A549 (cell line): ENCODE measurements around the gene IGF2R. TPM values are rescaled to one million over a fixed set of nuclear protein-coding genes. Genes with fewer than 3 reads are reported as not detected.

Experiments used
- ATAC-seq, 2 experiments: fragments of 200-7000 bp in 1 of 2; fragments of >200 bp in 1 of 2; cut with Nextera tagmentation in 1 of 2; cut with Tn5 transposase in 1 of 2; 3 replicates each; pipeline versions ENCODE4 v1.8.0 to v1.9.1; 2018 to 2020; ENCODE audit warnings: mild to moderate bottlenecking in 1 of 2, moderate library complexity in 1 of 2
- CTCF ChIA-PET: fragments of 300-600 bp; sonication (Branson Sonifier 250); formaldehyde crosslinking; extraction: SDS; loops from one replicate; lab custom pipeline; 2021; ENCODE audit warnings: antibody characterized with exemption, inconsistent platforms; lab: Yijun Ruan, JAX
- POLR2A ChIA-PET: fragments of 350-600 bp; formaldehyde crosslinking; extraction: SDS; loops from one replicate; lab custom pipeline; 2021; ENCODE audit warnings: antibody characterized with exemption, inconsistent platforms; lab: Yijun Ruan, JAX
- DNase-seq, 2 experiments: peaks; one replicate each; pipeline versions ENCODE4 v3.0.0 to v3.0.0-alpha.2; 2011 to 2016; ENCODE audit warnings: low read depth in 1 of 2, low spot score in 1 of 2
- FAIRE-seq: peaks from 2 replicates; lab custom pipeline; 2011; peaks lifted over from hg19 to GRCh38; lab: Jason Lieb, UNC
- H3K27ac ChIP-seq, 2 experiments: fragments of >200 bp; sonication (Bioruptor Twin); formaldehyde crosslinking; 3 replicates each; pipeline ENCODE4 v1.5.1; 2016 to 2017
- H3K4me1 ChIP-seq: fragments of >200 bp; sonication (Bioruptor Twin); formaldehyde crosslinking; 3 replicates; pipeline ENCODE4 v1.6.1; 2016
- H3K4me2 ChIP-seq: fragments of >200 bp; sonication (Bioruptor Twin); formaldehyde crosslinking; 3 replicates; pipeline ENCODE4 v1.6.1; 2016
- H3K4me3 ChIP-seq: fragments of >200 bp; sonication (Bioruptor Twin); formaldehyde crosslinking; 3 replicates; pipeline ENCODE4 v1.5.1; 2016
- H3K9me3 ChIP-seq: fragments of >200 bp; sonication (Bioruptor Twin); formaldehyde crosslinking; 3 replicates; pipeline ENCODE4 v1.6.1; 2016
- BHLHE40 ChIP-seq: IDR thresholded peaks from 2 replicates; pipeline ENCODE4 v1.6.1; 2012; ENCODE audit warnings: low read depth, low read length, inconsistent platforms
- CBX2 ChIP-seq: fragments of 200-600 bp; sonication (generic); IDR thresholded peaks from 2 replicates; pipeline ENCODE4 v1.6.1; 2016; ENCODE audit warnings: low read depth, mild to moderate bottlenecking, borderline replicate concordance
- EHF ChIP-seq: fragments of 250-450 bp; sonication (Bioruptor Pico); IDR thresholded peaks from 2 replicates; pipeline ENCODE4 v1.5.0; 2020; ENCODE audit warnings: mild to moderate bottlenecking
- EHMT2 ChIP-seq: fragments of 200-600 bp; sonication (generic); IDR thresholded peaks from 2 replicates; pipeline ENCODE4 v1.6.1; 2016; ENCODE audit warnings: antibody characterized with exemption, low read depth, mild to moderate bottlenecking, moderate library complexity
- ELK1 ChIP-seq: fragments of 150-350 bp; IDR thresholded peaks from 2 replicates; pipeline ENCODE4 v1.6.1; 2014; ENCODE audit warnings: low read depth, mild to moderate bottlenecking, low read length
- EP300 ChIP-seq, 2 experiments: fragments of >200 bp; sonication (Bioruptor Twin); formaldehyde crosslinking; IDR thresholded peaks; 2 replicates in 1 of 2; 3 replicates in 1 of 2; pipeline ENCODE4 v1.6.1; 2016 to 2017
- FOSL2 ChIP-seq, 2 experiments: fragments of 450-650 bp in 1 of 2; fragments of >200 bp in 1 of 2; sonication (Bioruptor Twin) in 1 of 2; formaldehyde crosslinking; IDR thresholded peaks; 2 replicates each; pipeline versions ENCODE4 v1.5.0 to v1.6.1; 2016 to 2020; ENCODE audit warnings: mild to moderate bottlenecking in 1 of 2, moderate library complexity in 1 of 2
- FOXS1 ChIP-seq: fragments of 250-450 bp; sonication (Bioruptor Pico); IDR thresholded peaks from 2 replicates; pipeline ENCODE4 v1.5.0; 2020; ENCODE audit warnings: mild to moderate bottlenecking, moderate library complexity
- GATA3 ChIP-seq: IDR thresholded peaks from 2 replicates; pipeline ENCODE4 v1.6.1; 2012; ENCODE audit warnings: borderline replicate concordance
- HDAC2 ChIP-seq: fragments of 200-600 bp; sonication (generic); IDR thresholded peaks from 2 replicates; pipeline ENCODE4 v1.6.1; 2016
- HOXB13 ChIP-seq: fragments of 250-450 bp; sonication (Bioruptor Pico); IDR thresholded peaks from 2 replicates; pipeline ENCODE4 v1.5.0; 2020; ENCODE audit warnings: low read depth, mild to moderate bottlenecking, moderate library complexity
- HOXB5 ChIP-seq: fragments of 250-450 bp; sonication (Bioruptor Pico); IDR thresholded peaks from 2 replicates; pipeline ENCODE4 v1.5.0; 2020; ENCODE audit warnings: mild to moderate bottlenecking, moderate library complexity
- JUNB ChIP-seq: fragments of >200 bp; sonication (Bioruptor Twin); formaldehyde crosslinking; IDR thresholded peaks from 2 replicates; pipeline ENCODE4 v1.6.1; 2016
- KDM5A ChIP-seq: fragments of 200-600 bp; sonication (generic); IDR thresholded peaks from 2 replicates; pipeline ENCODE4 v1.6.1; 2016; ENCODE audit warnings: antibody characterized with exemption, mild to moderate bottlenecking
- MAZ ChIP-seq: fragments of 150-350 bp; IDR thresholded peaks from 2 replicates; pipeline ENCODE4 v1.6.1; 2014; ENCODE audit warnings: antibody characterized with exemption, low read depth, low read length, borderline replicate concordance
- MYC ChIP-seq: IDR thresholded peaks from 2 replicates; pipeline ENCODE4 v1.6.1; 2012; ENCODE audit warnings: mild to moderate bottlenecking, inconsistent platforms, low read length, improper control_type of control experiment, borderline replicate concordance
- PBX3 ChIP-seq: IDR thresholded peaks from 2 replicates; pipeline ENCODE4 v1.6.1; 2012
- PHF8 ChIP-seq: fragments of 200-600 bp; sonication (generic); IDR thresholded peaks from 2 replicates; pipeline ENCODE4 v1.6.1; 2016; ENCODE audit warnings: low read depth, mild to moderate bottlenecking, antibody characterized with exemption, moderate library complexity, borderline replicate concordance
- POLR2AphosphoS2 ChIP-seq: conservative IDR thresholded peaks from 2 replicates; pipeline ENCODE4 v1.6.1; 2012; ENCODE audit warnings: low read length, improper control_type of control experiment, inconsistent platforms
- SREBF2 ChIP-seq: fragments of 450-650 bp; IDR thresholded peaks from 2 replicates; pipeline ENCODE4 v1.6.1; 2014; ENCODE audit warnings: mild to moderate bottlenecking, moderate library complexity
- TFCP2L1 ChIP-seq: fragments of 250-450 bp; sonication (Bioruptor Pico); IDR thresholded peaks from 2 replicates; pipeline ENCODE4 v1.5.0; 2021; ENCODE audit warnings: mild to moderate bottlenecking
- TP53 ChIP-seq: fragments of 250-450 bp; sonication (Bioruptor Pico); IDR thresholded peaks from 2 replicates; pipeline ENCODE4 v1.5.0; 2021; ENCODE audit warnings: mild to moderate bottlenecking, moderate library complexity
- USF2 ChIP-seq: fragments of 450-650 bp; IDR thresholded peaks from 2 replicates; pipeline ENCODE4 v1.6.1; 2014; ENCODE audit warnings: antibody characterized with exemption
- ZNF302 ChIP-seq: fragments of 250-450 bp; sonication (Bioruptor Pico); IDR thresholded peaks from 2 replicates; pipeline ENCODE4 v1.9.0; 2021; ENCODE audit warnings: inconsistent platforms, mild to moderate bottlenecking, moderate library complexity
- WGBS: methylation state at CpG from one replicate; pipeline ENCODE4 v1.1.6; 2017; ENCODE audit errors: missing lambda C conversion rate; 5-methylcytosine and 5-hydroxymethylcytosine counted together
- polyA plus RNA-seq, 4 experiments: library from polyadenylated mRNA; depleted of rRNA in 3 of 4; stranded (reverse); fragments of >200 nt; fragmentation: RNase III in 1 of 4; extraction: RNeasy Plus Mini Kit Qiagen cat#74134 plus additional on column Dnase treatment in 1 of 4; gene quantifications; 2 replicates in 3 of 4; 3 replicates in 1 of 4; pipeline ENCODE4 v1.2.3, GENCODE V29; 2011 to 2017
- TF ChIP-seq, protein P1 (sequence below): fragments of 250-450 bp; sonication (Bioruptor Pico); IDR thresholded peaks from 2 replicates; pipeline ENCODE4 v1.5.0; 2020; ENCODE audit warnings: low read depth, mild to moderate bottlenecking, moderate library complexity
- TF ChIP-seq, protein P2 (sequence below): fragments of 250-450 bp; sonication (Bioruptor Pico); IDR thresholded peaks from 2 replicates; pipeline ENCODE4 v1.5.0; 2021; ENCODE audit warnings: mild to moderate bottlenecking, moderate library complexity, borderline replicate concordance
- TF ChIP-seq, protein P3 (sequence below): IDR thresholded peaks from 2 replicates; pipeline ENCODE4 v1.6.1; 2012

The IGF2R gene
- polyA plus RNA-seq, 2 of the 4 experiments (the other 2 are of a cell fraction), result 17.6 to 24.9 TPM

DNA sequence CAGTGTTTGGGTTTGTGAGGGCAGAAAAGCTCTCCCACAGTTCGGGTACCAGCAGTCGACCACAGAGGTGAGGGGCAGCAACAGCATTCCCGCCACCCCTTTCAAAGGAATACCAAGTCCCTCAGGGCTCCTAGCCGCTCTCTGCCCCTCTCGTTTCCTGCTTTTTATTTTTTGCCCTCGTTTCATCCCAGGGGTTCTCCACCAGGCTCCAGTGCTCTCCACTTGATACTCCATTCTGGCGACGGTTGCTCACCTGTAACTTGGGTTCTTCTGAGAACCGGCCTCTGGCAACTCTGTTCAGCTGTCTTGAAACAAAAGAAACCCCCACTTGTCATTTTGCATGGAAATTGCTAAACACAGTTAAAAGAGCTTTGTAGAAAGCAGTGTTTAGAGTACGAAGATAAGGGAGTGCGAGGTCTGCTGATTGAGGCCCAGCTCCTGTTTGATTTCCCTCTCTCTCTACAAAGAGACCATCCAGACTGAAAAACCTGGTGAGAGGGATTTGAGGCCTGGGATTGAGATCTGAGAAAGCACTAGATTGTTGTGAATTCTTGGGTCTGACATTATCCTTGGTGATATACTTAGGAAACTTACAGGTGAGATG is 28.7 kb downstream of the IGF2R start:
- Histone ChIP-seq H3K27ac (no peak overlapping the region), H3K4me3 (no peak overlapping the region), H3K4me1 (no peaks in the 10 kb centered on the region), H3K9me3 (no peaks in the 10 kb centered on the region), H3K4me2 (no peak overlapping the region)
- DNase-seq, result no peak
- no peak for ATAC-seq
- ChIA-PET CTCF (no interaction called here), POLR2A (no interaction called here)
- no peak for FAIRE-seq
- WGBS, result 90% methylated on average over 11 of the region's 11 CpGs
- TF ChIP-seq PHF8, result no peak
- no peak for TF ChIP-seq SREBF2
- TF ChIP-seq GATA3, result no peak
- TF ChIP-seq HDAC2, result no peak
- no peak for TF ChIP-seq MYC
- no peak for TF ChIP-seq PBX3
- no peak for TF ChIP-seq HOXB13

GRCh38 chr6:159998538-159998937 is 29.7 kb downstream of the IGF2R start:
- FAIRE-seq (no peak), ATAC-seq (no peak), DNase-seq (no peak)
- H3K9me3 ChIP-seq, result no peaks in the 10 kb centered on the region
- no peak overlapping the region for H3K4me3 ChIP-seq
- no peak overlapping the region for H3K27ac ChIP-seq
- ChIA-PET POLR2A (no interaction called here), CTCF (no interaction called here)
- H3K4me2 ChIP-seq, result no peak overlapping the region
- H3K4me1 ChIP-seq, result no peaks in the 10 kb centered on the region
- WGBS, result 73% methylated on average over 2 of the region's 2 CpGs
- TF ChIP-seq EHMT2 (no peak), MAZ (no peak), HOXB13 (no peak), USF2 (no peak), ELK1 (no peak), MYC (no peak), FOSL2 (IDR thresholded peaks at IDR 0.05) (no peak), FOSL2 (CRISPR knock-in tag; IDR thresholded peaks at IDR 0.05) (no peak), KDM5A (no peak), JUNB (no peak), FOXS1 (CRISPR knock-in tag) (no peak), TP53 (no peak), ZNF302 (CRISPR knock-in tag) (no peak)
- TF ChIP-seq, all 56 proteins: peak for 0

DNA sequence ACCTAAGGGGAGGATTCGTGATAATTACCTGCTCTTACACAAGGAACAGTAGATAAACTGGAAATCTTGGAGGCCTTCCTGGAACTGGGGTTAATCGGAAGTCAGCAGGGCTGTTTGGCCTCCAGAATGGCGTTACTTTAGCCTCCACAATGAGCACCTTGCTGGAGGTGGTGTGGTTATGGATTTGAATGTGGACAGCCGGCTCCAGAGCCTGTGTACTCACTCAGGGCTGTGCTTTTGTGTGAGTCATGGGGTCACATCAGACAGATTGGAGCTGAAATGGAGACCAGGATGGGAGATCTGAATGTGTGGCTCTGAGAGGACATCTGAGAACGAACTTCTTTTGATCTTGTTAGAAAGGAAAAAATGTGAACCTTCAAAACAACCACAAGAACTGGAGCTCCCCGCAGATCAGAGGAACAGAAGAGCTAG is 30.4 kb downstream of the IGF2R start:
- WGBS, result 88% methylated on average over 6 of the region's 6 CpGs
- Histone ChIP-seq H3K4me3 (no peak overlapping the region), H3K4me2 (no peak overlapping the region), H3K4me1 (no peaks in the 10 kb centered on the region), H3K9me3 (no peaks in the 10 kb centered on the region), H3K27ac (no peak overlapping the region)
- POLR2A ChIA-PET, result no interaction called here
- CTCF ChIA-PET, result interaction anchor here (0.7 to 1.0 kb wide), 2 partner anchors 9 to 456 kb away, joined by 3 read pairs; no protein-coding TSS in a partner anchor
- TF ChIP-seq TP53 (no peak), EP300 (IDR thresholded peaks at IDR 0.05) (no peak), BHLHE40 (no peak), HOXB5 (no peak), POLR2AphosphoS2 (no peak), EHF (CRISPR knock-in tag) (no peak), TFCP2L1 (no peak), CBX2 (no peak), ZNF302 (CRISPR knock-in tag) (no peak), FOXS1 (CRISPR knock-in tag) (no peak), EHMT2 (no peak)
- TF ChIP-seq, protein P1, sequence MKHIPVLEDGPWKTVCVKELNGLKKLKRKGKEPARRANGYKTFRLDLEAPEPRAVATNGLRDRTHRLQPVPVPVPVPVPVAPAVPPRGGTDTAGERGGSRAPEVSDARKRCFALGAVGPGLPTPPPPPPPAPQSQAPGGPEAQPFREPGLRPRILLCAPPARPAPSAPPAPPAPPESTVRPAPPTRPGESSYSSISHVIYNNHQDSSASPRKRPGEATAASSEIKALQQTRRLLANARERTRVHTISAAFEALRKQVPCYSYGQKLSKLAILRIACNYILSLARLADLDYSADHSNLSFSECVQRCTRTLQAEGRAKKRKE (CRISPR knock-in tag), result no peak
- TF ChIP-seq, protein P2, sequence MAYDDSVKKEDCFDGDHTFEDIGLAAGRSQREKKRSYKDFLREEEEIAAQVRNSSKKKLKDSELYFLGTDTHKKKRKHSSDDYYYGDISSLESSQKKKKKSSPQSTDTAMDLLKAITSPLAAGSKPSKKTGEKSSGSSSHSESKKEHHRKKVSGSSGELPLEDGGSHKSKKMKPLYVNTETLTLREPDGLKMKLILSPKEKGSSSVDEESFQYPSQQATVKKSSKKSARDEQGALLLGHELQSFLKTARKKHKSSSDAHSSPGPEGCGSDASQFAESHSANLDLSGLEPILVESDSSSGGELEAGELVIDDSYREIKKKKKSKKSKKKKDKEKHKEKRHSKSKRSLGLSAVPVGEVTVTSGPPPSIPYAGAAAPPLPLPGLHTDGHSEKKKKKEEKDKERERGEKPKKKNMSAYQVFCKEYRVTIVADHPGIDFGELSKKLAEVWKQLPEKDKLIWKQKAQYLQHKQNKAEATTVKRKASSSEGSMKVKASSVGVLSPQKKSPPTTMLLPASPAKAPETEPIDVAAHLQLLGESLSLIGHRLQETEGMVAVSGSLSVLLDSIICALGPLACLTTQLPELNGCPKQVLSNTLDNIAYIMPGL (CRISPR knock-in tag), result no peak
- TF ChIP-seq, protein P3, sequence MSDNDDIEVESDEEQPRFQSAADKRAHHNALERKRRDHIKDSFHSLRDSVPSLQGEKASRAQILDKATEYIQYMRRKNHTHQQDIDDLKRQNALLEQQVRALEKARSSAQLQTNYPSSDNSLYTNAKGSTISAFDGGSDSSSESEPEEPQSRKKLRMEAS, result no peak
- ATAC-seq (no peak), DNase-seq (no peak), FAIRE-seq (no peak)
